HCT116 (cell line): ENCODE measurements around the gene GPI. TPM values are rescaled to one million over a fixed set of nuclear protein-coding genes. Genes with fewer than 3 reads are reported as not detected.

ENCODE experiments used
- ATAC-seq: fragments of 200-7000 bp; cut with Tn5 transposase; 2 replicates; pipeline ENCODE4 v1.9.1; 2020; ENCODE audit warnings: mild to moderate bottlenecking, moderate library complexity
- BruUV-seq: library from RNA; stranded (reverse); fragments of 400-500 nt; replicated peaks from 2 replicates; lab custom pipeline; 2021; lab: Mats Ljungman, UMichigan
- CTCF ChIA-PET: fragments of 300-600 bp; sonication (Branson Sonifier 250); formaldehyde crosslinking; loops from one replicate; lab custom pipeline; 2021; ENCODE audit warnings: antibody characterized with exemption; lab: Charles Lee
- POLR2A ChIA-PET: fragments of 300-600, 350-600 bp; sonication (Branson Sonifier 250); formaldehyde crosslinking; loops from one replicate; lab custom pipeline; 2021; ENCODE audit warnings: antibody characterized with exemption; lab: Charles Lee
- RAD21 ChIA-PET, 2 experiments: fragments of 300-600 bp; sonication (Branson Sonifier 250); formaldehyde crosslinking; loops; one replicate each; lab custom pipeline; 2023; ENCODE audit warnings: low total read pairs in 2 of 2; ENCODE audit not compliant: uncharacterized antibody in 2 of 2, unreplicated experiment in 2 of 2, low non-redundant PET in 1 of 2; lab: Charles Lee
- DNase-seq: peaks from one replicate; pipeline ENCODE4 v3.0.0-alpha.2; 2010; ENCODE audit warnings: low read depth, low spot score
- H2AFZ ChIP-seq: fragments of 200-600 bp; shearing (Covaris generic), sonication (generic); 2 replicates; pipeline ENCODE4 v1.6.1; 2017; ENCODE audit warnings: low read depth, mixed run types, mixed read lengths, antibody characterized with exemption, low read length; ENCODE audit not compliant: poor library complexity, severe bottlenecking
- H3K27ac ChIP-seq: 2 replicates; pipeline ENCODE4 v1.5.1; 2012; ENCODE audit warnings: low read depth, low read length
- H3K27me3 ChIP-seq: fragments of 200-600 bp; sonication (generic); 2 replicates; pipeline ENCODE4 v1.6.1; 2016; ENCODE audit warnings: mixed run types, low read length, mixed read lengths; ENCODE audit not compliant: insufficient read depth
- H3K36me3 ChIP-seq, 2 experiments: fragments of 200-500 bp in 1 of 2; fragments of 200-600 bp in 1 of 2; sonication (Bioruptor generic) in 1 of 2; sonication (generic) in 1 of 2; 2 replicates each; pipeline versions ENCODE4 v1.5.1 to v1.6.1; 2014 to 2016; ENCODE audit warnings: low read length in 2 of 2, inconsistent platforms in 1 of 2, mixed read lengths in 1 of 2, mixed run types in 1 of 2; ENCODE audit not compliant: insufficient read depth in 2 of 2, control insufficient read depth in 1 of 2
- H3K4me1 ChIP-seq, 2 experiments: fragments of 200-600 bp in 1 of 2; sonication (generic) in 1 of 2; 2 replicates each; pipeline versions ENCODE4 v1.5.1 to v1.6.1; 2012 to 2017; ENCODE audit warnings: low read length in 2 of 2, inconsistent platforms in 1 of 2, mild to moderate bottlenecking in 1 of 2, mixed read lengths in 1 of 2, mixed run types in 1 of 2, moderate library complexity in 1 of 2; ENCODE audit not compliant: insufficient read depth in 2 of 2, control insufficient read depth in 1 of 2
- H3K4me2 ChIP-seq: fragments of 200-600 bp; sonication (generic); 2 replicates; pipeline ENCODE4 v1.6.1; 2017; ENCODE audit warnings: mixed run types, low read length, mixed read lengths
- H3K4me3 ChIP-seq, 2 experiments: fragments of 200-600 bp in 1 of 2; sonication (generic) in 1 of 2; replicated peaks in 1 of 2; 2 replicates each; pipeline ENCODE4 v1.5.1; 2011 to 2016; ENCODE audit warnings: low read length in 2 of 2, control low read depth in 1 of 2, low read depth in 1 of 2, mild to moderate bottlenecking in 1 of 2, mixed read lengths in 1 of 2, mixed run types in 1 of 2
- H3K79me2 ChIP-seq: fragments of 200-600 bp; sonication (generic); 2 replicates; pipeline ENCODE4 v1.6.1; 2017; ENCODE audit warnings: mild to moderate bottlenecking, mixed run types, low read length, moderate library complexity, mixed read lengths; ENCODE audit not compliant: insufficient read depth
- H3K9ac ChIP-seq: fragments of 200-600 bp; sonication (generic); 2 replicates; pipeline ENCODE4 v1.6.1; 2016; ENCODE audit warnings: low read length, mixed read lengths
- H3K9me2 ChIP-seq: fragments of 200-600 bp; sonication (generic), shearing (Covaris generic); 2 replicates; pipeline ENCODE4 v1.6.1; 2017; ENCODE audit warnings: mixed run types, mild to moderate bottlenecking, moderate library complexity; ENCODE audit not compliant: insufficient read depth
- H3K9me3 ChIP-seq, 2 experiments: fragments of 200-500 bp in 1 of 2; fragments of 200-600 bp in 1 of 2; sonication (Bioruptor generic) in 1 of 2; sonication (generic) in 1 of 2; 2 replicates each; pipeline ENCODE4 v1.6.1; 2014 to 2017; ENCODE audit warnings: low read length in 2 of 2, mixed read lengths in 2 of 2, inconsistent platforms in 1 of 2, low read depth in 1 of 2, mild to moderate bottlenecking in 1 of 2, mixed run types in 1 of 2, moderate library complexity in 1 of 2; ENCODE audit not compliant: control insufficient read depth in 1 of 2, insufficient read depth in 1 of 2
- H4K20me1 ChIP-seq: fragments of 200-600 bp; sonication (generic), shearing (Covaris generic); 2 replicates; pipeline ENCODE4 v1.6.1; 2017; ENCODE audit warnings: mixed run types, mild to moderate bottlenecking, moderate library complexity; ENCODE audit not compliant: insufficient read depth
- ATF3 ChIP-seq: IDR thresholded peaks from 2 replicates; pipeline ENCODE4 v1.6.1; 2012
- CBX3 ChIP-seq: IDR thresholded peaks from 2 replicates; pipeline ENCODE4 v1.6.1; 2012; ENCODE audit warnings: low read depth
- EGR1 ChIP-seq: IDR thresholded peaks from 2 replicates; pipeline ENCODE4 v1.6.1; 2012; ENCODE audit warnings: low read depth
- ELF1 ChIP-seq: IDR thresholded peaks from 2 replicates; pipeline ENCODE4 v1.6.1; 2012; ENCODE audit warnings: low read depth, borderline replicate concordance
- EZH2phosphoT487 ChIP-seq: fragments of 200-600 bp; IDR thresholded peaks from 2 replicates; pipeline ENCODE4 v1.6.1; 2018; ENCODE audit warnings: antibody characterized with exemption, borderline replicate concordance
- JUND ChIP-seq: IDR thresholded peaks from 2 replicates; pipeline ENCODE4 v1.6.1; 2012
- POLR2A ChIP-seq: IDR thresholded peaks from 2 replicates; pipeline ENCODE4 v1.7.0; 2011; ENCODE audit warnings: borderline replicate concordance; ENCODE audit not compliant: insufficient read depth, insufficient read length; ENCODE audit errors: extremely low read depth
- POLR2AphosphoS5 ChIP-seq: IDR thresholded peaks from 2 replicates; pipeline ENCODE4 v1.6.1; 2011; ENCODE audit warnings: mild to moderate bottlenecking, low read depth, low read length, moderate library complexity
- REST ChIP-seq: IDR thresholded peaks from 2 replicates; pipeline ENCODE4 v1.6.1; 2012; ENCODE audit warnings: low read depth
- SIN3A ChIP-seq: IDR thresholded peaks from 2 replicates; pipeline ENCODE4 v1.6.1; 2012; ENCODE audit warnings: low read depth
- ZFX ChIP-seq: fragments of 450-650 bp; IDR thresholded peaks from 2 replicates; pipeline ENCODE4 v1.6.1; 2017
- intact Hi-C: fragments of 100-400 bp; cut with micrococcal nuclease; formaldehyde crosslinking; loops from 2 replicates; pipeline ENCODE4 v1.10.0; 2022
- total RNA-seq: library from RNA; stranded (reverse); gene quantifications from one replicate; pipeline ENCODE4 v1.2.1, GENCODE V29; 2021; ENCODE audit not compliant: unreplicated experiment

Gene GPI
- total RNA-seq, 1 experiment from 2014 or later: 787 TPM

GRCh38 chr19:34343751-34344150 lies 21.2 kb upstream of the GPI start:
- Histone ChIP-seq H3K9ac (no peak overlapping the region), H3K4me3 (no peak overlapping the region), H3K79me2 (no peaks in the 10 kb centered on the region), H3K9me3 (no peaks in the 10 kb centered on the region), H3K36me3 (peaks cover 17 to 26% of the 10 kb centered on the region in 2 experiments), H3K4me1 (no peaks in the 10 kb centered on the region), H3K4me2 (no peak overlapping the region), H3K9me2 (no peaks in the 10 kb centered on the region), H4K20me1 (no peaks in the 10 kb centered on the region), H3K27me3 (no peaks in the 10 kb centered on the region), H2AFZ (no peak overlapping the region), H3K27ac (no peak overlapping the region)
- no TSS peak for BruUV-seq
- no peak for DNase-seq
- ChIA-PET CTCF (no interaction called here), RAD21 (no interaction called here), POLR2A (interaction anchor here (0.6 kb wide), 1 partner anchor 658 kb away, joined by 3 read pairs; no protein-coding TSS in a partner anchor)
- ATAC-seq: no peak
- TF ChIP-seq EGR1: no peak
- no peak for TF ChIP-seq EZH2phosphoT487
- no peak for TF ChIP-seq SIN3A
- no peak for TF ChIP-seq ELF1
- TF ChIP-seq REST: no peak
- TF ChIP-seq POLR2A: no peak
- TF ChIP-seq CBX3: no peak
- no peak for TF ChIP-seq POLR2AphosphoS5
- TF ChIP-seq JUND: no peak
- no peak for TF ChIP-seq ZFX
- TF ChIP-seq ATF3: no peak
- intact Hi-C loops: no loop called here
